Neural cell (in vitro differentiated cells): ENCODE results near the gene PHACTR4.

Experiments used
- EP300 ChIP-seq: fragments of 450-650 bp; conservative IDR thresholded peaks from 2 replicates; pipeline ENCODE4 v1.6.1; 2014; ENCODE audit warnings: antibody characterized with exemption, mild to moderate bottlenecking, moderate library complexity; ENCODE audit not compliant: poor library complexity, severe bottlenecking
- RAD21 ChIP-seq: fragments of 450-650 bp; conservative IDR thresholded peaks from 2 replicates; pipeline ENCODE4 v1.6.1; 2014; ENCODE audit warnings: antibody characterized with exemption, mild to moderate bottlenecking, moderate library complexity
- TF ChIP-seq, protein P1 (sequence below): IDR thresholded peaks from 2 replicates; pipeline ENCODE4 v1.6.1; 2012; ENCODE audit warnings: borderline replicate concordance
- TF ChIP-seq, protein P2 (sequence below): fragments of 450-650 bp; IDR thresholded peaks from 2 replicates; pipeline ENCODE4 v1.5.1; 2014; ENCODE audit warnings: antibody characterized with exemption, mild to moderate bottlenecking, moderate library complexity; ENCODE audit not compliant: poor library complexity, severe bottlenecking

DNA sequence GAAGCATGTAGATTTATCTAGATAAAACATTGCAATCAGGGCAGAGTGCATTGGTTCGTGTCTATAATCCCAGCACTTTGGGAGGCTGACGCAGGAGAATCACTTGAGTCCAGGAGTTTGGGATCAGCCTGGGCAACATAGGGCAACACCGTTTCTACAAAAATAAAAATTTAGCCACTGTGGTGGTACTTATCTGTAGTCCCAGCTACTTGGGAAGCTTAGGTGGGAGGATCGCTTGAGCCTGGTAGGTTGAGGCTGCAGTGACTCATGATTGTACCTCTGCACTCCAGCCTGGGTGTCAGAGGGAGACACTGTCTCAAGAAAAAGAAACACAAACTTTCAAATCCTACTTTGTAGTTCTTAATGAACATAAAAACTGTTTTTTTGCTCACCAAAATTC, 72.1 kb downstream of the PHACTR4 start:
- TF ChIP-seq, protein P1, sequence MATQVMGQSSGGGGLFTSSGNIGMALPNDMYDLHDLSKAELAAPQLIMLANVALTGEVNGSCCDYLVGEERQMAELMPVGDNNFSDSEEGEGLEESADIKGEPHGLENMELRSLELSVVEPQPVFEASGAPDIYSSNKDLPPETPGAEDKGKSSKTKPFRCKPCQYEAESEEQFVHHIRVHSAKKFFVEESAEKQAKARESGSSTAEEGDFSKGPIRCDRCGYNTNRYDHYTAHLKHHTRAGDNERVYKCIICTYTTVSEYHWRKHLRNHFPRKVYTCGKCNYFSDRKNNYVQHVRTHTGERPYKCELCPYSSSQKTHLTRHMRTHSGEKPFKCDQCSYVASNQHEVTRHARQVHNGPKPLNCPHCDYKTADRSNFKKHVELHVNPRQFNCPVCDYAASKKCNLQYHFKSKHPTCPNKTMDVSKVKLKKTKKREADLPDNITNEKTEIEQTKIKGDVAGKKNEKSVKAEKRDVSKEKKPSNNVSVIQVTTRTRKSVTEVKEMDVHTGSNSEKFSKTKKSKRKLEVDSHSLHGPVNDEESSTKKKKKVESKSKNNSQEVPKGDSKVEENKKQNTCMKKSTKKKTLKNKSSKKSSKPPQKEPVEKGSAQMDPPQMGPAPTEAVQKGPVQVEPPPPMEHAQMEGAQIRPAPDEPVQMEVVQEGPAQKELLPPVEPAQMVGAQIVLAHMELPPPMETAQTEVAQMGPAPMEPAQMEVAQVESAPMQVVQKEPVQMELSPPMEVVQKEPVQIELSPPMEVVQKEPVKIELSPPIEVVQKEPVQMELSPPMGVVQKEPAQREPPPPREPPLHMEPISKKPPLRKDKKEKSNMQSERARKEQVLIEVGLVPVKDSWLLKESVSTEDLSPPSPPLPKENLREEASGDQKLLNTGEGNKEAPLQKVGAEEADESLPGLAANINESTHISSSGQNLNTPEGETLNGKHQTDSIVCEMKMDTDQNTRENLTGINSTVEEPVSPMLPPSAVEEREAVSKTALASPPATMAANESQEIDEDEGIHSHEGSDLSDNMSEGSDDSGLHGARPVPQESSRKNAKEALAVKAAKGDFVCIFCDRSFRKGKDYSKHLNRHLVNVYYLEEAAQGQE: no peak
- TF ChIP-seq, protein P2, sequence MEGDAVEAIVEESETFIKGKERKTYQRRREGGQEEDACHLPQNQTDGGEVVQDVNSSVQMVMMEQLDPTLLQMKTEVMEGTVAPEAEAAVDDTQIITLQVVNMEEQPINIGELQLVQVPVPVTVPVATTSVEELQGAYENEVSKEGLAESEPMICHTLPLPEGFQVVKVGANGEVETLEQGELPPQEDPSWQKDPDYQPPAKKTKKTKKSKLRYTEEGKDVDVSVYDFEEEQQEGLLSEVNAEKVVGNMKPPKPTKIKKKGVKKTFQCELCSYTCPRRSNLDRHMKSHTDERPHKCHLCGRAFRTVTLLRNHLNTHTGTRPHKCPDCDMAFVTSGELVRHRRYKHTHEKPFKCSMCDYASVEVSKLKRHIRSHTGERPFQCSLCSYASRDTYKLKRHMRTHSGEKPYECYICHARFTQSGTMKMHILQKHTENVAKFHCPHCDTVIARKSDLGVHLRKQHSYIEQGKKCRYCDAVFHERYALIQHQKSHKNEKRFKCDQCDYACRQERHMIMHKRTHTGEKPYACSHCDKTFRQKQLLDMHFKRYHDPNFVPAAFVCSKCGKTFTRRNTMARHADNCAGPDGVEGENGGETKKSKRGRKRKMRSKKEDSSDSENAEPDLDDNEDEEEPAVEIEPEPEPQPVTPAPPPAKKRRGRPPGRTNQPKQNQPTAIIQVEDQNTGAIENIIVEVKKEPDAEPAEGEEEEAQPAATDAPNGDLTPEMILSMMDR: no peak
- TF ChIP-seq RAD21: no peak
- TF ChIP-seq EP300: no peak
